GM23248 (cell line): ENCODE data around the gene TADA1. TPM values are rescaled to one million over a fixed set of nuclear protein-coding genes. Genes with fewer than 3 reads are reported as not detected.

ENCODE experiments used
- DNase-seq: peaks from one replicate; pipeline ENCODE4 v3.0.0-alpha.2; 2015
- H2AFZ ChIP-seq: fragments of 200-600 bp; sonication (generic); 2 replicates; pipeline ENCODE4 v1.6.1; 2016; ENCODE audit warnings: antibody characterized with exemption
- H3F3A ChIP-seq: fragments of 200-600 bp; sonication (generic); 2 replicates; pipeline ENCODE4 v1.6.1; 2016; ENCODE audit warnings: mild to moderate bottlenecking, antibody characterized with exemption, mixed run types; ENCODE audit not compliant: insufficient read depth
- H3K27ac ChIP-seq: fragments of 200-600 bp; sonication (generic); 2 replicates; pipeline ENCODE4 v1.5.1; 2016; ENCODE audit warnings: mild to moderate bottlenecking
- H3K27me3 ChIP-seq: fragments of 200-600 bp; sonication (generic); replicated peaks from 2 replicates; pipeline ENCODE4 v1.6.1; 2016; ENCODE audit warnings: mild to moderate bottlenecking; ENCODE audit not compliant: insufficient read depth
- H3K36me3 ChIP-seq: fragments of 200-600 bp; sonication (generic); 2 replicates; pipeline ENCODE4 v1.6.1; 2016; ENCODE audit warnings: low read depth, mild to moderate bottlenecking
- H3K4me1 ChIP-seq: fragments of 200-600 bp; sonication (generic); 2 replicates; pipeline ENCODE4 v1.6.1; 2016; ENCODE audit warnings: mild to moderate bottlenecking; ENCODE audit not compliant: insufficient read depth
- H3K4me2 ChIP-seq: fragments of 200-600 bp; sonication (generic); one replicate; pipeline ENCODE4 v1.6.1; 2016; ENCODE audit warnings: mild to moderate bottlenecking; ENCODE audit not compliant: unreplicated experiment
- H3K4me3 ChIP-seq: fragments of 200-600 bp; sonication (generic); 2 replicates; pipeline ENCODE4 v1.5.1; 2016; ENCODE audit warnings: mild to moderate bottlenecking
- H3K79me2 ChIP-seq: fragments of 200-600 bp; sonication (generic); 2 replicates; pipeline ENCODE4 v1.6.1; 2016; ENCODE audit warnings: mild to moderate bottlenecking; ENCODE audit not compliant: insufficient read depth
- H3K9ac ChIP-seq: fragments of 200-600 bp; sonication (generic); 2 replicates; pipeline ENCODE4 v1.6.1; 2016; ENCODE audit warnings: mild to moderate bottlenecking
- H3K9me2 ChIP-seq: fragments of 200-600 bp; sonication (generic); 2 replicates; pipeline ENCODE4 v1.6.1; 2016; ENCODE audit warnings: mixed run types, mild to moderate bottlenecking, moderate library complexity; ENCODE audit not compliant: insufficient read depth
- H3K9me3 ChIP-seq: fragments of 200-600 bp; sonication (generic); one replicate; pipeline ENCODE4 v1.6.1; 2017; ENCODE audit warnings: low read depth
- H4K20me1 ChIP-seq: fragments of 200-600 bp; sonication (generic); 2 replicates; pipeline ENCODE4 v1.6.0; 2016; ENCODE audit not compliant: insufficient read depth
- EZH2 ChIP-seq: fragments of 200-600 bp; sonication (generic); IDR thresholded peaks from 2 replicates; pipeline ENCODE4 v1.6.1; 2018; ENCODE audit warnings: antibody characterized with exemption, mild to moderate bottlenecking; ENCODE audit not compliant: insufficient read depth, poor library complexity, severe bottlenecking
- EZH2phosphoT487 ChIP-seq: fragments of 200-600 bp; sonication (generic); IDR thresholded peaks from 2 replicates; pipeline ENCODE4 v1.6.1; 2018; ENCODE audit warnings: antibody characterized with exemption, moderate library complexity, mild to moderate bottlenecking, low read depth; ENCODE audit not compliant: insufficient read depth
- WGBS, 2 experiments: methylation state at CpG; one replicate each; pipeline ENCODE4 v1.1.6; 2015 to 2017; ENCODE audit warnings: low lambda C conversion rate in 2 of 2, low coverage in 1 of 2; ENCODE audit errors: missing lambda C conversion rate in 2 of 2; 5-methylcytosine and 5-hydroxymethylcytosine counted together
- in situ Hi-C: fragments of 300-500 bp; cut with MboI; formaldehyde crosslinking; loops from 2 replicates; pipeline ENCODE4 v1.15.0; 2020
- polyA plus RNA-seq: library from polyadenylated mRNA; unstranded; fragments of >200 nt; fragmentation: Nextera tagmentation; extraction: Ambion mirVana; gene quantifications from 2 replicates; pipeline ENCODE4 v1.2.1, GENCODE V29; 2016
- total RNA-seq: library from RNA; depleted of rRNA; stranded (reverse); fragments of >200 nt; shearing (Covaris generic); gene quantifications from 2 replicates; pipeline ENCODE4 v1.2.3, GENCODE V29; 2014

Gene TADA1
- total and polyA plus RNA-seq, 2 experiments from 2014 or later: 7.0 to 9.9 TPM

GRCh38 chr1:166914111-166914510 is 38.0 kb upstream of the TADA1 start:
- no peaks in the 10 kb centered on the region for H3K79me2 ChIP-seq
- H3K27me3 ChIP-seq: peaks cover 33% of the 10 kb centered on the region
- H3K9me2 ChIP-seq: no peaks in the 10 kb centered on the region
- H3K4me2 ChIP-seq: no peak overlapping the region
- no peak overlapping the region for H2AFZ ChIP-seq
- no peaks in the 10 kb centered on the region for H4K20me1 ChIP-seq
- H3K9ac ChIP-seq: no peak overlapping the region
- TF ChIP-seq EZH2phosphoT487 (no peak), EZH2 (no peak)
- H3K4me1 ChIP-seq: no peaks in the 10 kb centered on the region
- no peak overlapping the region for H3K4me3 ChIP-seq
- H3K9me3 ChIP-seq: no peaks in the 10 kb centered on the region
- H3F3A ChIP-seq: no peaks in the 10 kb centered on the region
- no peak overlapping the region for H3K27ac ChIP-seq
- H3K36me3 ChIP-seq: no peaks in the 10 kb centered on the region
- DNase-seq: no peak
- WGBS, 2 experiments: 15 to 22% methylated on average over 3 of the region's 3 CpGs
- in situ Hi-C loops: no loop called here

- H3K36me3 ChIP-seq: no peaks in the 10 kb centered on the region
- H3K27me3 ChIP-seq: peaks cover 14% of the 10 kb centered on the region
- no peaks in the 10 kb centered on the region for H3K9me3 ChIP-seq
- H3K4me2 ChIP-seq: no peak overlapping the region
- no peaks in the 10 kb centered on the region for H3K9me2 ChIP-seq
- H3K27ac ChIP-seq: no peak overlapping the region
- H2AFZ ChIP-seq: no peak overlapping the region
- no peaks in the 10 kb centered on the region for H4K20me1 ChIP-seq
- no peaks in the 10 kb centered on the region for H3K79me2 ChIP-seq
- H3K9ac ChIP-seq: no peak overlapping the region
- no peaks in the 10 kb centered on the region for H3F3A ChIP-seq
- H3K4me3 ChIP-seq: no peak overlapping the region
- WGBS, 2 experiments: 37 to 56% methylated on average over 1 of the region's 1 CpG
- DNase-seq: no peak
- TF ChIP-seq EZH2phosphoT487 (no peak), EZH2 (no peak)
- in situ Hi-C loops: no loop called here
- H3K4me1 ChIP-seq: no peaks in the 10 kb centered on the region
These were observed 35.6 kb upstream of the TADA1 start for GRCh38 chr1:166911624-166912023.

- H3K79me2 ChIP-seq: no peaks in the 10 kb centered on the region
- peak; percentile 63 for DNase-seq
- 0 out of 2 replicates have a peak, but pooled peaks cover 7% of the 10 kb centered on the region for H3F3A ChIP-seq
- no peaks in the 10 kb centered on the region for H3K9me3 ChIP-seq
- no peak overlapping the region for H3K9ac ChIP-seq
- no peak overlapping the region for H3K4me3 ChIP-seq
- in situ Hi-C loops: no loop called here
- H3K9me2 ChIP-seq: no peaks in the 10 kb centered on the region
- no peak overlapping the region for H3K27ac ChIP-seq
- peaks cover 4% of the 10 kb centered on the region; the same call in 1 of the 2 replicates for H3K4me1 ChIP-seq
- H4K20me1 ChIP-seq: no peaks in the 10 kb centered on the region
- no peaks in the 10 kb centered on the region for H3K36me3 ChIP-seq
- H2AFZ ChIP-seq: no peak overlapping the region
- no peak overlapping the region for H3K4me2 ChIP-seq
- TF ChIP-seq EZH2phosphoT487 (no peak), EZH2 (no peak)
- 0 to 3% methylated on average over 1 of the region's 1 CpG for WGBS, 2 experiments
- H3K27me3 ChIP-seq: peaks cover 11% of the 10 kb centered on the region
These were observed 34.4 kb upstream of the TADA1 start for GRCh38 chr1:166910396-166910994.

- TF ChIP-seq EZH2 (no peak), EZH2phosphoT487 (no peak)
- 78 to 81% methylated on average over 1 of the region's 1 CpG for WGBS, 2 experiments
- no peak overlapping the region for H3K27ac ChIP-seq
- H3K27me3 ChIP-seq: peaks cover 4% of the 10 kb centered on the region; the same call in 1 of the 2 replicates
- no peaks in the 10 kb centered on the region for H3K79me2 ChIP-seq
- no peak overlapping the region for H2AFZ ChIP-seq
- H3K4me3 ChIP-seq: no peak overlapping the region
- 0 out of 2 replicates have a peak, but pooled peaks cover 7% of the 10 kb centered on the region for H3F3A ChIP-seq
- no peaks in the 10 kb centered on the region for H3K9me2 ChIP-seq
- no peaks in the 10 kb centered on the region for H3K36me3 ChIP-seq
- in situ Hi-C loops: no loop called here
- no peak overlapping the region for H3K4me2 ChIP-seq
- DNase-seq: peak; percentile 47
- no peak overlapping the region for H3K9ac ChIP-seq
- H4K20me1 ChIP-seq: no peaks in the 10 kb centered on the region
- peaks cover 6% of the 10 kb centered on the region; the same call in 1 of the 2 replicates for H3K4me1 ChIP-seq
- no peaks in the 10 kb centered on the region for H3K9me3 ChIP-seq
These were observed 32.9 kb upstream of the TADA1 start for GRCh38 chr1:166908942-166909341.
